Superior temporal gyrus (tissue), 1 donor: ENCODE data around the gene C10orf67.
"Not testable (repeated sequence)": the region's sequence is repeated elsewhere in the genome, so short reads cannot be mapped to it uniquely, and the experiment has no call there.

ENCODE experiments used
- DNase-seq: peaks from one replicate; pipeline ENCODE4 v3.0.0-alpha.2; 2016; ENCODE audit errors: extremely low spot score

C10orf67 gene

GRCh38 chr10:23326544-23327307, 17.9 kb downstream of the C10orf67 start:
- no peak for DNase-seq

GRCh38 chr10:23325132-23325531, 19.5 kb downstream of the C10orf67 start:
- no peak for DNase-seq

GRCh38 chr10:23324351-23324750, 20.2 kb downstream of the C10orf67 start:
- no peak for DNase-seq

GRCh38 chr10:23322082-23322481, 22.5 kb downstream of the C10orf67 start:
- no peak for DNase-seq

- no peak for DNase-seq
Observed at GRCh38 chr10:23319835-23320234, 24.8 kb downstream of the C10orf67 start.

GRCh38 chr10:23318359-23318758, 26.2 kb downstream of the C10orf67 start:
- DNase-seq: no peak

- DNase-seq: no peak
Observed at GRCh38 chr10:23317416-23317815, 27.2 kb downstream of the C10orf67 start.

GRCh38 chr10:23316406-23316805, 28.2 kb downstream of the C10orf67 start:
- DNase-seq: no peak

- DNase-seq: no peak
Observed at GRCh38 chr10:23315966-23316365, 28.6 kb downstream of the C10orf67 start.

- peak; percentile 91 for DNase-seq
Observed at GRCh38 chr10:23314835-23315239, 29.8 kb downstream of the C10orf67 start.

- no peak for DNase-seq
Observed at GRCh38 chr10:23311034-23311433, 33.6 kb downstream of the C10orf67 start.

- DNase-seq: no peak
Observed at GRCh38 chr10:23310404-23310803, 34.2 kb downstream of the C10orf67 start.

- not testable (repeated sequence) for DNase-seq
Observed at GRCh38 chr10:23299961-23300360, 44.6 kb downstream of the C10orf67 start.

- peak; percentile 73 for DNase-seq
Observed at GRCh38 chr10:23294638-23295247, 49.9 kb downstream of the C10orf67 start.

- DNase-seq: no peak
Observed at GRCh38 chr10:23293973-23294590, 50.5 kb downstream of the C10orf67 start.

GRCh38 chr10:23293145-23293724, 51.4 kb downstream of the C10orf67 start:
- DNase-seq: peak; percentile 81

GRCh38 chr10:23291551-23292334, 52.9 kb downstream of the C10orf67 start:
- peak; percentile 51 for DNase-seq

- DNase-seq: no peak
Observed at GRCh38 chr10:23284674-23285335, 59.8 kb downstream of the C10orf67 start.

GRCh38 chr10:23284155-23284554, 60.4 kb downstream of the C10orf67 start:
- DNase-seq: no peak

GRCh38 chr10:23283680-23284079, 60.9 kb downstream of the C10orf67 start:
- DNase-seq: no peak

GRCh38 chr10:23281044-23281433, 63.6 kb downstream of the C10orf67 start:
- DNase-seq: no peak
